HepG2 (cell line): ENCODE measurements around the gene COL9A3. TPM values are rescaled to one million over a fixed set of nuclear protein-coding genes. Genes with fewer than 3 reads are reported as not detected.

Source experiments
- DR1 ChIP-seq: sonication (generic); formaldehyde crosslinking; IDR thresholded peaks from 2 replicates; pipeline ENCODE4 v1.8.0; 2021; ENCODE audit warnings: mild to moderate bottlenecking, missing genetic modification reagents, inconsistent platforms
- ETV6 ChIP-seq: sonication (generic); formaldehyde crosslinking; conservative IDR thresholded peaks from 2 replicates; pipeline ENCODE4 v1.4.0; 2020; ENCODE audit warnings: missing genetic modification reagents
- GATAD2A ChIP-seq: IDR thresholded peaks from 2 replicates; pipeline ENCODE4 v1.6.1; 2016
- KDM2A ChIP-seq: sonication (generic); formaldehyde crosslinking; IDR thresholded peaks from 2 replicates; pipeline ENCODE4 v1.4.0; 2020; ENCODE audit warnings: low read depth, missing genetic modification reagents, borderline replicate concordance
- KDM5B ChIP-seq: sonication (generic); formaldehyde crosslinking; IDR thresholded peaks from 2 replicates; pipeline ENCODE4 v1.4.0; 2020; ENCODE audit warnings: missing genetic modification reagents, mild to moderate bottlenecking, borderline replicate concordance
- MXI1 ChIP-seq: IDR thresholded peaks from 3 replicates; pipeline ENCODE4 v1.6.1; 2012; ENCODE audit warnings: low read depth, low read length, inconsistent platforms, borderline replicate concordance
- NR2F1 ChIP-seq, 2 experiments: fragments of 450-650 bp in 1 of 2; formaldehyde crosslinking in 1 of 2; IDR thresholded peaks; 2 replicates each; pipeline versions ENCODE4 v1.5.0 to v1.6.1; 2016 to 2020; ENCODE audit warnings: mild to moderate bottlenecking in 1 of 2, missing compliant biosample characterization in 1 of 2, missing genetic modification reagents in 1 of 2, moderate library complexity in 1 of 2
- PRPF4 ChIP-seq: fragments of 200-400 bp; formaldehyde crosslinking; IDR thresholded peaks from 2 replicates; pipeline ENCODE4 v1.6.1; 2016; ENCODE audit warnings: low read length, low read depth; ENCODE audit not compliant: poor library complexity, severe bottlenecking
- RAD21 ChIP-seq: fragments of 450-650 bp; formaldehyde crosslinking; IDR thresholded peaks from 2 replicates; pipeline ENCODE4 v1.5.0; 2020; ENCODE audit warnings: mild to moderate bottlenecking
- RFX1 ChIP-seq: fragments of 450-650 bp; IDR thresholded peaks from 2 replicates; pipeline ENCODE4 v1.6.1; 2017
- SMC3 ChIP-seq: IDR thresholded peaks from 2 replicates; pipeline ENCODE4 v1.6.1; 2011; ENCODE audit warnings: low read length, improper control_type of control experiment
- STAG1 ChIP-seq: sonication (generic); formaldehyde crosslinking; IDR thresholded peaks from 2 replicates; pipeline ENCODE4 v1.4.0; 2020; ENCODE audit warnings: missing genetic modification reagents
- TSC22D2 ChIP-seq: sonication (generic); formaldehyde crosslinking; IDR thresholded peaks from 2 replicates; pipeline ENCODE4 v1.5.1; 2020; ENCODE audit warnings: missing genetic modification reagents, mild to moderate bottlenecking, borderline replicate concordance
- ZBTB7B ChIP-seq: sonication (generic); formaldehyde crosslinking; IDR thresholded peaks from 2 replicates; pipeline ENCODE4 v1.4.0; 2020; ENCODE audit warnings: missing genetic modification reagents
- ZNF180 ChIP-seq: sonication (generic); formaldehyde crosslinking; IDR thresholded peaks from 2 replicates; pipeline ENCODE4 v1.4.0; 2020; ENCODE audit warnings: low read depth, missing genetic modification reagents, borderline replicate concordance
- ZNF350 ChIP-seq: sonication (generic); formaldehyde crosslinking; IDR thresholded peaks from 2 replicates; pipeline ENCODE4 v1.4.0; 2020; ENCODE audit warnings: mild to moderate bottlenecking, low read depth, missing genetic modification reagents, borderline replicate concordance
- ZNF557 ChIP-seq: sonication (generic); formaldehyde crosslinking; IDR thresholded peaks from 2 replicates; pipeline ENCODE4 v1.4.0; 2020; ENCODE audit warnings: missing genetic modification reagents
- ZNF7 ChIP-seq: IDR thresholded peaks from 2 replicates; pipeline ENCODE4 v1.6.1; 2016; ENCODE audit warnings: missing biosample characterization, missing genetic modification reagents
- ZNF788 ChIP-seq: sonication (generic); formaldehyde crosslinking; IDR thresholded peaks from 2 replicates; pipeline ENCODE4 v1.5.0; 2020; ENCODE audit warnings: mild to moderate bottlenecking, missing genetic modification reagents, borderline replicate concordance
- polyA plus RNA-seq, 8 experiments: library from polyadenylated mRNA; depleted of rRNA in 3 of 8; stranded (reverse) in 7 of 8; unstranded in 1 of 8; fragments of >200 nt; fragmentation: Illumina TruSeq in 4 of 8; extraction: Trizol in 4 of 8; gene quantifications; 2 replicates each; pipeline versions ENCODE4 v1.2.1 to v1.2.3, GENCODE V29; 2011 to 2016; ENCODE audit warnings: low read depth in 4 of 8, missing spikeins in 1 of 8, mixed read lengths in 1 of 8; ENCODE audit not compliant: insufficient read depth in 1 of 8
- total RNA-seq, 5 experiments: library from RNA; depleted of rRNA; stranded (reverse); fragments of >200 nt; fragmentation: Illumina TruSeq; extraction: Trizol; gene quantifications; 2 replicates each; pipeline ENCODE4 v1.2.3, GENCODE V29; 2016; ENCODE audit warnings: low read depth in 1 of 5
- TF ChIP-seq, protein P1 (sequence below): IDR thresholded peaks from 2 replicates; pipeline ENCODE4 v1.6.1; 2016
- TF ChIP-seq, protein P2 (sequence below): sonication (generic); formaldehyde crosslinking; IDR thresholded peaks from 2 replicates; pipeline ENCODE4 v1.4.0; 2020; ENCODE audit warnings: mild to moderate bottlenecking, missing genetic modification reagents, borderline replicate concordance
- TF ChIP-seq, protein P3 (sequence below): sonication (generic); formaldehyde crosslinking; IDR thresholded peaks from 2 replicates; pipeline ENCODE4 v1.5.1; 2020; ENCODE audit warnings: mild to moderate bottlenecking, missing genetic modification reagents
- TF ChIP-seq, protein P4 (sequence below): IDR thresholded peaks from 2 replicates; pipeline ENCODE4 v1.6.1; 2016; ENCODE audit warnings: missing biosample characterization, missing genetic modification reagents, low read depth

The COL9A3 gene
- total and polyA plus RNA-seq, 2 of the 13 experiments (the other 11 are each of a cell fraction or from before 2014, with no cell fraction given), result 155 to 204 TPM

DNA sequence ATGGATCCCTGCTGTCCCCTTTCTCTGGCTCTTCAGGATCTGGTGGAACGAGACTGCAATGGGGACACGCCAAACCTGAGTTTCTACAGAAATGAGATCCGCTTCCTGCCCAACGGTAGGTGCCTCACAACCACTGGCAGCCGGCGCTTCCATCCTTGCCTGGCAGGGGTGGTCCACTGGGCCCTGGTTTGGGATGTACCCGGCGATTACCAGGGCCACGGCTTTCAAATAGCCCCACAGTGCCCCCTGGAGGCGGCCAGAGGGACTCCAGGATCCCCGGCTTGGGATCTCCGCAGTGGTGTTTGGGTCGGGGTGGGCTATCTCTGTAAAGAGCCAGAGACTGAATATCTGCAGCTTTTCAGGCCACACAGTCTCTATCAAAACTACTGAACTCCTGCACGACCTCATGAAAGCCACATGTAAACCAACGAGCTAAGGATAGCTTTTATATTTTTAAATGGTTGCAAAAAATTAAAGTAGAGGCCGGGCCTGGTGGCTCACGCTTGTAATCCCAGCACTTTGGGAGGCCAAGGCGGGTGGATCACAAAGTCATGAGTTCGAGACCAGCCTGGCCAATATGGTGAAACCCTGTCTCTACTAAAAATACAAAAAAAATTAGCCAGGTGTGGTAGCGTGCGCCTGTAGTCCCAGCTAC, 8.5 kb upstream of the COL9A3 start (continued):
- TF ChIP-seq, protein P1, sequence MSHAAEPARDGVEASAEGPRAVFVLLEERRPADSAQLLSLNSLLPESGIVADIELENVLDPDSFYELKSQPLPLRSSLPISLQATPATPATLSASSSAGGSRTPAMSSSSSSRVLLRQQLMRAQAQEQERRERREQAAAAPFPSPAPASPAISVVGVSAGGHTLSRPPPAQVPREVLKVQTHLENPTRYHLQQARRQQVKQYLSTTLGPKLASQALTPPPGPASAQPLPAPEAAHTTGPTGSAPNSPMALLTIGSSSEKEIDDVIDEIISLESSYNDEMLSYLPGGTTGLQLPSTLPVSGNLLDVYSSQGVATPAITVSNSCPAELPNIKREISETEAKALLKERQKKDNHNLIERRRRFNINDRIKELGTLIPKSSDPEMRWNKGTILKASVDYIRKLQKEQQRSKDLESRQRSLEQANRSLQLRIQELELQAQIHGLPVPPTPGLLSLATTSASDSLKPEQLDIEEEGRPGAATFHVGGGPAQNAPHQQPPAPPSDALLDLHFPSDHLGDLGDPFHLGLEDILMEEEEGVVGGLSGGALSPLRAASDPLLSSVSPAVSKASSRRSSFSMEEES, result 0 out of 2 replicates have a peak, but pooled peaks have one; percentile 21
- TF ChIP-seq ZBTB7B (CRISPR knock-in tag) (peak; percentile 92), ZNF350 (0 out of 2 replicates have a peak, but pooled peaks have one; percentile 22), KDM2A (CRISPR knock-in tag) (peak; percentile 27; the same call in 1 of the 2 replicates), DR1 (CRISPR knock-in tag) (0 out of 2 replicates have a peak, but pooled peaks have one; percentile 32), GATAD2A (peak; percentile 35; the same call in 1 of the 2 replicates), SMC3 (peak; percentile 69; the same call in 1 of the 2 replicates), ZNF557 (CRISPR knock-in tag) (no peak), STAG1 (CRISPR knock-in tag) (peak; percentile 76), RAD21 (CRISPR knock-in tag) (peak; percentile 91), ZNF788 (CRISPR knock-in tag) (peak; percentile 30; the same call in 1 of the 2 replicates), KDM5B (peak; percentile 30; the same call in 1 of the 2 replicates), NR2F1 (CRISPR knock-in tag; IDR thresholded peaks at IDR 0.05) (peak in 1 of 2 experiments; percentile 18; a peak in 1 of 4 replicates), MXI1 (0 out of 3 replicates have a peak, but pooled peaks have one; percentile 41), ZNF180 (no peak), ETV6 (CRISPR knock-in tag) (peak; percentile 27; the same call in 1 of the 2 replicates), TSC22D2 (CRISPR knock-in tag) (no peak), PRPF4 (no peak), ZNF7 (CRISPR knock-in tag) (no peak), RFX1 (no peak)
- TF ChIP-seq, protein P2, sequence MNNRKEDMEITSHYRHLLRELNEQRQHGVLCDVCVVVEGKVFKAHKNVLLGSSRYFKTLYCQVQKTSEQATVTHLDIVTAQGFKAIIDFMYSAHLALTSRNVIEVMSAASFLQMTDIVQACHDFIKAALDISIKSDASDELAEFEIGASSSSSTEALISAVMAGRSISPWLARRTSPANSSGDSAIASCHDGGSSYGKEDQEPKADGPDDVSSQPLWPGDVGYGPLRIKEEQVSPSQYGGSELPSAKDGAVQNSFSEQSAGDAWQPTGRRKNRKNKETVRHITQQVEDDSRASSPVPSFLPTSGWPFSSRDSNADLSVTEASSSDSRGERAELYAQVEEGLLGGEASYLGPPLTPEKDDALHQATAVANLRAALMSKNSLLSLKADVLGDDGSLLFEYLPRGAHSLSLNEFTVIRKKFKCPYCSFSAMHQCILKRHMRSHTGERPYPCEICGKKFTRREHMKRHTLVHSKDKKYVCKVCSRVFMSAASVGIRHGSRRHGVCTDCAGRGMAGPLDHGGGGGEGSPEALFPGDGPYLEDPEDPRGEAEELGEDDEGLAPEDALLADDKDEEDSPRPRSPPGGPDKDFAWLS (CRISPR knock-in tag), result no peak
- TF ChIP-seq, protein P3, sequence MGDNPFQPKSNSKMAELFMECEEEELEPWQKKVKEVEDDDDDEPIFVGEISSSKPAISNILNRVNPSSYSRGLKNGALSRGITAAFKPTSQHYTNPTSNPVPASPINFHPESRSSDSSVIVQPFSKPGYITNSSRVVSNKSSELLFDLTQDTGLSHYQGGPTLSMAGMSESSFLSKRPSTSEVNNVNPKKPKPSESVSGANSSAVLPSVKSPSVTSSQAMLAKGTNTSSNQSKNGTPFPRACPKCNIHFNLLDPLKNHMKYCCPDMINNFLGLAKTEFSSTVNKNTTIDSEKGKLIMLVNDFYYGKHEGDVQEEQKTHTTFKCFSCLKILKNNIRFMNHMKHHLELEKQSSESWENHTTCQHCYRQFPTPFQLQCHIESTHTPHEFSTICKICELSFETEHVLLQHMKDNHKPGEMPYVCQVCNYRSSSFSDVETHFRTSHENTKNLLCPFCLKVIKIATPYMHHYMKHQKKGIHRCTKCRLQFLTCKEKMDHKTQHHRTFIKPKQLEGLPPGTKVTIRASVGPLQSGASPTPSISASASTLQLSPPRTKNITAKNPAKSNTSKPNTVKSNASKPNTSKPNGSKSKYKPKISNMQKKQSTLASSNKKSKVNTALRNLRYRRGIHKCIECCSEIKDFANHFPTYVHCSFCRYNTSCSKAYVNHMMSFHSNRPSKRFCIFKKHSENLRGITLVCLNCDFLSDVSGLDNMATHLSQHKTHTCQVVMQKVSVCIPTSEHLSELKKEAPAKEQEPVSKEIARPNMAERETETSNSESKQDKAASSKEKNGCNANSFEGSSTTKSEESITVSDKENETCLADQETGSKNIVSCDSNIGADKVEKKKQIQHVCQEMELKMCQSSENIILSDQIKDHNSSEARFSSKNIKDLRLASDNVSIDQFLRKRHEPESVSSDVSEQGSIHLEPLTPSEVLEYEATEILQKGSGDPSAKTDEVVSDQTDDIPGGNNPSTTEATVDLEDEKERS (CRISPR knock-in tag), result no peak
- TF ChIP-seq, protein P4, sequence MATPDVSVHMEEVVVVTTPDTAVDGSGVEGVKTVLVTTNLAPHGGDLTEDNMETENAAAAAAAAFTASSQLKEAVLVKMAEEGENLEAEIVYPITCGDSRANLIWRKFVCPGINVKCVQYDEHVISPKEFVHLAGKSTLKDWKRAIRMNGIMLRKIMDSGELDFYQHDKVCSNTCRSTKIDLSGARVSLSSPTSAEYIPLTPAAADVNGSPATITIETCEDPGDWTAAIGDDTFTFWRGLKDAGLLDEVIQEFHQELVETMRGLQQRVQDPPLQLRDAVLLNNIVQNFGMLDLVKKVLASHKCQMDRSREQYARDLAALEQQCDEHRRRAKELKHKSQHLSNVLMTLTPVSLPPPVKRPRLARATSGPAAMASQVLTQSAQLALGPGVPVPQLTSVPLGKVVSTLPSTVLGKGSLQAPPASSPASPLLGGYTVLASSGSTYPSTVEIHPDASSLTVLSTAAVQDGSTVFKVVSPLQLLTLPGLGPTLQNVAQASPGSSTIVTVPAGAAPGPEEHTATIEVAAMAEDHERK (CRISPR knock-in tag), result no peak
